Measurements from ENCODE around the gene AQP1. TPM values are rescaled to one million over a fixed set of nuclear protein-coding genes. Genes with fewer than 3 reads are reported as not detected.

AQP1 gene
- 100 to 1,000 TPM; 201 to 251 (median 206) TPM for polyA plus RNA-seq (ENCODE audit: insufficient read length in 3 of 3)
- long read RNA-seq, donor 1, transcript AQP1-201 (4 exons, 2,913 nt) = major isoform, 46 of 46 reads
- long read RNA-seq, donor 1, partial matches to known transcripts = 0 of 46 reads
- long read RNA-seq, donor 1, other reads (novel, unspliced or antisense) = 0 of 46 reads
- long read RNA-seq, donor 2, transcript AQP1-201 (4 exons, 2,913 nt) = major isoform, 75 of 75 reads
- long read RNA-seq, donor 2, partial matches to known transcripts = 0 of 75 reads
- long read RNA-seq, donor 2, other reads (novel, unspliced or antisense) = 0 of 75 reads
- long read RNA-seq, donor 3, transcript AQP1-201 (4 exons, 2,913 nt) = major isoform, 22 of 22 reads
- long read RNA-seq, donor 3, partial matches to known transcripts = 0 of 22 reads
- long read RNA-seq, donor 3, other reads (novel, unspliced or antisense) = 0 of 22 reads
- long read RNA-seq, donor 4, transcript AQP1-201 (4 exons, 2,913 nt) = major isoform, 36 of 130 reads
- long read RNA-seq, donor 4, partial matches to known transcripts = 94 of 130 reads
- long read RNA-seq, donor 4, other reads (novel, unspliced or antisense) = 0 of 130 reads
- long read RNA-seq, donor 5, transcript AQP1-201 (4 exons, 2,913 nt) = major isoform, 20 of 60 reads
- long read RNA-seq, donor 5, partial matches to known transcripts = 40 of 60 reads
- long read RNA-seq, donor 5, other reads (novel, unspliced or antisense) = 0 of 60 reads
- long read RNA-seq, donor 6, transcript AQP1-201 (4 exons, 2,913 nt) = major isoform, 41 of 41 reads
- long read RNA-seq, donor 6, partial matches to known transcripts = 0 of 41 reads
- long read RNA-seq, donor 6, other reads (novel, unspliced or antisense) = 0 of 41 reads
- long read RNA-seq, donor 7, transcript AQP1-201 (4 exons, 2,913 nt) = major isoform, 96 of 96 reads
- long read RNA-seq, donor 7, partial matches to known transcripts = 0 of 96 reads
- long read RNA-seq, donor 7, other reads (novel, unspliced or antisense) = 0 of 96 reads
- long read RNA-seq, donor 8, transcript AQP1-201 (4 exons, 2,913 nt) = major isoform, 6 of 6 reads
- long read RNA-seq, donor 8, partial matches to known transcripts = 0 of 6 reads
- long read RNA-seq, donor 8, other reads (novel, unspliced or antisense) = 0 of 6 reads
- long read RNA-seq, donor 9, transcript AQP1-201 (4 exons, 2,913 nt) = major isoform, 65 of 66 reads
- long read RNA-seq, donor 9, partial matches to known transcripts = 0 of 66 reads
- long read RNA-seq, donor 9, other reads (novel, unspliced or antisense) = 0 of 66 reads
- long read RNA-seq, donor 10, transcript AQP1-201 (4 exons, 2,913 nt) = major isoform, 49 of 49 reads
- long read RNA-seq, donor 10, partial matches to known transcripts = 0 of 49 reads
- long read RNA-seq, donor 10, other reads (novel, unspliced or antisense) = 0 of 49 reads
- long read RNA-seq, donor 11, transcript AQP1-201 (4 exons, 2,913 nt) = major isoform, 37 of 37 reads
- long read RNA-seq, donor 11, partial matches to known transcripts = 0 of 37 reads
- long read RNA-seq, donor 11, other reads (novel, unspliced or antisense) = 0 of 37 reads
- long read RNA-seq, donor 12, transcript AQP1-201 (4 exons, 2,913 nt) = major isoform, 102 of 191 reads
- long read RNA-seq, donor 12, partial matches to known transcripts = 89 of 191 reads
- long read RNA-seq, donor 12, other reads (novel, unspliced or antisense) = 0 of 191 reads
- long read RNA-seq, donor 13, transcript AQP1-201 (4 exons, 2,913 nt) = major isoform, 6 of 6 reads
- long read RNA-seq, donor 13, partial matches to known transcripts = 0 of 6 reads
- long read RNA-seq, donor 13, other reads (novel, unspliced or antisense) = 0 of 6 reads
- long read RNA-seq, donor 14, transcript AQP1-201 (4 exons, 2,913 nt) = major isoform, 57 of 183 reads
- long read RNA-seq, donor 14, partial matches to known transcripts = 126 of 183 reads
- long read RNA-seq, donor 14, other reads (novel, unspliced or antisense) = 0 of 183 reads
- long read RNA-seq, donor 15, transcript AQP1-201 (4 exons, 2,913 nt) = major isoform, 43 of 43 reads
- long read RNA-seq, donor 15, partial matches to known transcripts = 0 of 43 reads
- long read RNA-seq, donor 15, other reads (novel, unspliced or antisense) = 0 of 43 reads
- long read RNA-seq, donor 16, transcript AQP1-201 (4 exons, 2,913 nt) = major isoform, 38 of 60 reads
- long read RNA-seq, donor 16, partial matches to known transcripts = 22 of 60 reads
- long read RNA-seq, donor 16, other reads (novel, unspliced or antisense) = 0 of 60 reads

DNA sequence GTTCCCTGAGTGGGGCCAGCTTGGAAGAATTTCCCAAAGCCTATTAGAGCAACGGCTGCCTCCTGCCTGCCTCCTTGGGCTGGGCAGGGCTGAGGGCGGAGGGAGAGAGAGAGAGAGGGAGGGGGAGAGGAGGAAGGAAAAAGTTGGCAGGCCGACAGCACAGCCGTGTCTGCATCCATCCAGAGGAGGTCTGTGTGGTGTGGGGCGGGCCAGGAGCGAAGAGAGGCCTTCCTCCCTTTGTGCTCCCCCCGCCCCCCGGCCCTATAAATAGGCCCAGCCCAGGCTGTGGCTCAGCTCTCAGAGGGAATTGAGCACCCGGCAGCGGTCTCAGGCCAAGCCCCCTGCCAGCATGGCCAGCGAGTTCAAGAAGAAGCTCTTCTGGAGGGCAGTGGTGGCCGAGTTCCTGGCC lies at the start of gene AQP1:
AQP1 (plus strand) TSS at position 293 of the 409 bp plus-strand sequence; CDS start at position 350, 57 bp downstream.
- peak; percentile 61 for DNase-seq

DNA sequence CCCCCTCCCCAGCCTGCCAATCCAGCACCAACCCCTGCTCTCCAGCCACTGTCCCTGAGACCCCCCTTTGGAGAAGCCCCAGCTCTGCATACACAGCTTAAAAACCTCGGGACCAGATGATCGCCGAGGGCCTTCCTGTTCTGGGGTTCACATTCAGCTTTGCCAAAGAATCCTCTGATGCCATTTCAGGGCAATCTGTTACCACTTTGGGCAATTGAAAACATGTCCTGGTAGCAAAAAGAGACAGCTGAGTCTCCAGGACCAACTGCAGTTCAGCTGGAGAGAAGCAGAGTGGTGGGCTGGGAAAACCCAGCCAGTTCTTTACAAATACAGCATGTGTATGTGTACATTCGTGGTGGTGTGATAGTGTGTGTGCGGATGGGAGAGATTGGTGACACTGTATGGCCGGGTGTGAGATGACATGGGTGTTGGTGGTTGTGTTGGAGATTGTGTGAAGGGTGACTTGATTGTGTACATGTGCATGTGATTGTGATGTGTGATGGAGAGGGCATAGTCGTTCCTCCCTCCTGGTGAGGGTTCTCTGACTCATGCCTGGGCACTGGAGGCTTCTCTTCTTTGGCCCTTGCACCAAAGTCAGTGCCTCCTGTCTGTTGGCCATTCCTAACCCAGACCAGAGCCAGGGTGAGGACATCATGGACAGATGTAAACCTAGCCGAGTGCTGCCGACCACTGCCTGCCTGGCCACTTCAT lies 48.5 kb upstream of the AQP1 start:
- no peak for DNase-seq

DNA sequence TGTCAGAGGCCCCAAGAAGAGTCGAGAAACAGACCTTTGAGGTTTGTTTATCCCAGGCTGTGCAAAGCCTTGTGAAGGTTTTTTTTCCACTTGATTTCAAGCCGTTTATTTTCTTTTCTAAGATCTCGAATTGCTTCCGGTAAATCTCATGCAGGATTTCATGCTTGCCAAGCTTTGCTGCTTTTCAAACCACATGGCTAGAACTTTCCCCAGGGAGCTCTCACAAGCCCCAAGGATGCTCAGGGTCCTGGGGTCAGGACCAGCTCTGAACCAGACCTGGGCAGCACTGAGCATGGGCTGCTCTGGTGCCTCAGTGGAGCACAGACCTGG lies 48.0 kb upstream of the AQP1 start:
- DNase-seq = peak; percentile 17

DNA sequence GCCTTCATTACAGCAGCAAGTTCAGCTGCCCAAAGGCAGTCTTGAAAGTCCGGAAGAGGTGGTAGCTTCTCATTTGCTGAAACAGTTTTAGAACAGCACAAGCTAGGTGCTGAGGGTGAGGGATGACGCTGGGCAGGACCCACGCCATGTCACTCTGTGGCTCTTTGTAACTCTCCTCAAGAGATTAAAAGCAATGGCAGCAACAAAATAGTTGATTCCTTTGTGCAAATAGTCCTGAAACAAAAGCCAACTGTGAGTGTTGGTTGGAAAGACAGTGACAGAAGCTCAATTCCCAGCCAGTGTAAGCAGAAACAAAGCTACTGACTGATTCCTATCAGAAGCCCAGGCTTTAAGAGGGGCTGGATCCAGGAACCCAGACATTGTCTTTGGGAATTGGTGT lies 47.6 kb upstream of the AQP1 start:
- no peak for DNase-seq

DNA sequence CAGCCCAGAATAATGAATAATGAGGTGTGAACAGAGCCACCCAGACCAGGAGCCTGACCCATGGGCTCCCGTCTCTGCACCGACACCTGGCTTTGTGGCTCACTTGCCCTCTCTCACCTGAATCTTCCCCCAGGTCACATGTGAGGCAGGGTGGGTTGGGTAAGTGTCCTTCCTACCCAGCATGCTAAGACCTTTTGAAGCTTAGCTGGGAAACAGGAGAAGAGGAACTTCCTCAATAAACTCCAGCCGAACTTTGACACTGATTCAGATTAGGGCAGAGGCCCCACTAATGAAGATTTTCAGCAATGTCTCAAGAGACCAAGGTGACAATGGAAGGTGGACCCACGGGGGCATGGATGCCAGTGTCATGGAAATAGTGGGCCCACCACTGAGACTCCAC lies 46.6 kb upstream of the AQP1 start:
- DNase-seq = no peak

DNA sequence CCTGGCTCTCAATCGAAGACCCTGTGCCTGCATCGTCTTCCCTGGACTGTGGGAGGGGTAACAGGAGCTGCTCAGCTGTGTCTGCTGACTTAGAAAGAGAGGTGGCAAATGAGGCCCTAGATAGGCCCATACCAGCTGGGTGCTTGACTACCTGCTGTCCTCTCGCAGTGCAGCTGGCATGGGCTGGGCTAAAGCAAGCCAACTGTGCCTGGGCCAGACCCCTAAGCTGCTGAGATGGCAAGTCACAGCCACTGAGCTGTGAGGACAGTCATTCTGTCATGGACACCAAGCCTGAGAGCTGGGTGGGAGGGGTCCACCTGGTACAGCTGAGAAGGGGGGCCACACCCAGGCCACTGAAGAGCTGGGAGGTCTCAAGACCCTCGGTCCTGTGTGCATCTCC lies 45.8 kb upstream of the AQP1 start:
- no peak for DNase-seq

DNA sequence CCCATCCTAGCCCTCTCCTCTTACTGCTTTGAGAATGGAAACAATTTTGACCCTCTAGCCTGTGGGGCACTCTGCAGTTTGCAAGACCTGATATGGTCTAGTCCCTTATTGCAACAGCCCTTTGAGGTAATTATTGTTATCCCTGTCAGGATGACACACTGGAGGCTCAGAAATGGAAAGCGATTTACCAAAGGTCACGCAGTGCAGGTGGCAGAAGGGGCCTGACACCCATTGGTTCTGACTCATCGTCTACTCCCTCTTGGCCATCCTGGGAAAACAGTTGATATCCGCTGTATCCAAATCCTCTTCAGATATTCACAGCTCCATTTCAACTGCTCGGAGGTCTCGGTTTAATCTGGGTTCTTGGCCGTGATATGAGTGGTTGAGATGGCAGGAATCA lies 44.7 kb upstream of the AQP1 start:
- no peak for DNase-seq

DNA sequence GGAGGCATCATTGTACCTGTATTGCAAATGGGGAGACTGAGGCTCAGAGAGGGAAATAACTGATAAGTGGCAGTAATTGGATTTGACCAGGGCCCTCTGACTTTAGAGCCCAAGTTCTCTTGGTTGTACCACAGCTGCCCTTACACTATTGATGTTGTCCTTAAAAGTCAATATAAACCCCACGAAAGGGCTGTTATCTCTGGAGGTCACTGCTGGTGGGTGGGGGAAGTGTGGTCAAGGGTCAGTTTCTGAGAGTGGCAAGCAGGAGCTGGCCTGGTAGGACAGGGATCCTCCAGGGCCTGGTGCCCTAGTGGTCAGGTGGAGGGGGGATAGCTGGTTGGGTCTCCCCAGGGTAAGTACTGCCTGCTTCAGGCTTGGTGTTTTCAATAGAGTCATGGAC lies 44.2 kb upstream of the AQP1 start:
- no peak for DNase-seq

DNA sequence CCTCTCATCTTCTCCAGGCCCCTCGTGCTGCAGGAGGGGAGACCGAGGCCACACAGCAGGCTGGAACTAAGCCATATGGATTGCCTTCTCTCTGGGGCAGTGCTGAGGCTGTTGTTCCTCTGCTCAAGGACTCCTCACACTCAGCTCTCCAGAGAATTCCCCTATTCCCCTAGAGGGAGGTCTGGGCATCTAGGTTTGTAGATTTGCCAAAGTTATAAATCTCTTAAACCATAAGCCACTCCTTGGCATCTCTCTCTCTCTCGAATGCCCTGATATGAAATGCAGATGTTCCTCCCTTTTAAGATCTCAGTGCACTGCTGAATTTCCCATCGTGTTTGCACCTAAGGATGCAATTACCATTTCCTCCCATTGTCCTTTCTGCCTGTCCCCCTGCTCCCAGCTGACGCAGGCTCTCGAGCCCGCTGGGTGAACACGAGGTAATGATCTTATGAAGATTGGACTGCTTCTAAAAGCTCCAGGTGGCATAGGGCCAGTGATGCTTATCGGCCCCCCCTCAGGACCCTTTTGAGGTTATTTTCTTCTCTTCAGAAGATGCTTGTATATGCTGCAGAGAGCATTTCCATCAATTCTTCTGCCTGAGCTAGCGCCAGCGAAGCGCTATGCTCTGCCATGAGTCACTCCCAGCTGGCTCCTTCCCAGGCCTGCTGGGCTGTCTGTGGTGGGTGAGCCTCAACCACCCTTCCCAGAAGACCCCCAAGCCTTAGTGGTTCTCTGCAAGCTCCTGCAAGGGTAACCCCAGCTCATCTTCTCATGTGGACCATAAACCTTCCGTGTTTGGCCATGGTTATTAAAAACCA lies 41.6 kb upstream of the AQP1 start:
- DNase-seq = no peak

DNA sequence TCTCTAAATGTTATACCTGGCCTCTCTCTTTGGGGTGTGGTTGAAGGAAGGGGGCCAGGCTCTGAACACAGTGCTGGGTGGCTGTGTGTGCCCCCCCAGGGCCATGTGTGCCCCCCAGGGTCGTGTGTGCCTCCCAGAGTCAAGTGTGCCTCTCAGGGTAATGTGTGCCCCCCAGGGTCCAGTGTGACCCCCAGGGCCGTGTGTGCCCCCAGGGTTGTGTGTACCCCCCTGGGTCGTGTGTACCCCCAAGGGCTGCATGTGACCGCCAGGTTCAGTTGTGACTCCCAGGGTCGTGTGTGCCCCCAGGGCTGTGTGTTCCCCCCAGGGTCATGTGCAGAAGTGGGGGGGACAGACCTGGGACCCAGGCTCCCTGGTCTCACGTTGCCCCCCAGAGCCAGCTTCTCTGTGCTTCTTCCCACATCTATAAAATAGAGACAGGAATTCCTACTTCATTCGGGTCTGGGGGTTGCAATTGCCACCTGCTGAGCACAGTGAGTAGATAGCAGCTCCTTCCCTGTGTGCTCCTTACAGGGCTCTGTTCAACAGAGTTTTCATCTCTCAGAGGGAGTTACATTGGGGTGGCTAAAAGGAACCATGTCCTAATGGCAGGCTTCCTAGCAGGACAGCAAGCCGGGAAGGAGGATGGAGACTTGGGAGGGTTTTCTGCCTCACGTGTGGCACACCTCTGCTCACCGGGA lies 40.7 kb upstream of the AQP1 start:
- no peak for DNase-seq

DNA sequence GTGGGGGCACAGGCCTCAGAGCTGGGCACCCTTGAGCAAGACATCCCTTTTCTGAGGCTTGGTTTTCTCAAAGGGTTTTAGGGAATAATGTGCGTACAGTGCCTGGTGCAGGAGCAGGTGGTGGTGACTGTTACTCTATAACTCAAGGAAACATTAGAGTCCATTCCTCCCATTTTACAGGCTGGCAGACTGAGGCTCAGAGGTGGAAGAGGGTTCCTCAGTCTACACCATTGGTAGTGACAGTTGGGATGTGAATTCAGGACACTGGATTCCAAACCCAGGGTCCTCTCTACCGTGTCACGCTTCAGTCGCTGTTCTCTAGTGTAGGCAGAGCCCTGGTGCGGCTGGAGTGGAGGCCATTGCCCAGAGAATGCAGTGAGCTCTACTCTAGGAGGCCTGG lies 40.0 kb upstream of the AQP1 start:
- no peak for DNase-seq

DNA sequence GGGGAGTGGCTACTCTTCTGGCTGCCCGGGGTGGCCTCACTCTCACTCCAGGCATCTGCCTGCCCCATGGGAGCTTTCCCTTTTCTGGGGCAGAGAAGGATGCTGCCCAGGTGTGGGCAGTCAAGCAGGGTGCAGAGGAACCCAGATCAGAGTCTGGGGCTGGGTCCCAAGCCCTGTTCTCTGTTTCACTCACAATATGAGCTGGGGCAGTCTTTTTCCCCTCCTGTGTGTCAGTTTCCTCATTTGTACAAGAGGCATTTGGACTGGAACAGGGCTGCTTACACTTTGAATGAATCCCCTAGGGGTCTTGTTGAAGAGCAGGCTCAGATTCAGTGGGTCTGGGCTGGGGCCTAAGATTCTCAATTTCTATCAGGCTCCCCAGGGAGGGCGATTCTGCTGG lies 38.4 kb upstream of the AQP1 start:
- no peak for DNase-seq

DNA sequence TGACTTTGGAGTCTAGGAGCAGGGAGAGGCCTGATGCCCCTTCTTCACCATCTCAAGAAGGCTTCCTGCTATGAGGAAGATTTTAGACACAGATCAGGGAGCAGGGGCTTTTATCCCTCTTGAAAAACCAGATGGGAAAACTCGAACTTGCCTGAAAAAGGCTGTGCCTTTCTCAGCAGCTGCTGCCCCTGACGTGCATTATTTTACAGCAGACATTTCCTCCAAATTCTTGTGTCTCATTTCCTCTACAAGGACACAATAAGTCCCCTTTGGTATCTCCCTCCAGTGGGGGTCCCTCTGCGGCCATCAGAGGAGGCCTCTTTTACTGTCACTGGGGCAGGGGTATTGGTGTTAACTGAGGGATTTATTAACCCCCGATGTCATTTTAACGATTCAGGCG lies 38.0 kb upstream of the AQP1 start:
- no peak for DNase-seq

DNA sequence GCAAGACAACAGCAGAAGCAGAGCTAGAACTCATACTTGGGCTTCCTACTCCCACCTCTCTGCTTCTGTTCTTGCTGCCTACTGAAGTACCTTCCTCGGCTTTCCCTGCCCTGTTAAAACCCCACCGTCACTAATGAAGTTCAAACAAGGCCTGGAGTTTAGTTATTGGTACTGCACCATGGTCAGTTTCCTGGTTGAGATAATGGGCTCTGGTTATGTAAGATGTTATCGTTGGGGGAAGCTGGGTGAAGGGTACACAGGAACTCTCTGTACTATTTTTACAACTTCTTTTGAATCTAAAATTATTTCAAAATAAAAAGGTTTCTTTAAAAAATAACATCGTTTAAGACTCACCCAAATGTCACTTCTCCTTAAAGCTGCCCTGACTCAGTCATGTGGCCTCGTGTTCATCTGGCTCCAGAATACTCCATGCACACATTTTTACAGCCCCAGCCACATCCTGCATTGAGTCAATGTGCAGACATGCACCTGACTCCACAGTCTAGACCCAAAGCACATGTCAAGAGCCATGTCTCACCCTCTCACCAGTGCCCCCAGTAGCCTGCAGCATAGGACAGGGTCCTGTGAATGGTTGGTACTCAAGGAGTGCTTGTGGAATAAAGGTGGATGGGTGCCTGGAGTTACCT lies 36.9 kb upstream of the AQP1 start:
- no peak for DNase-seq

DNA sequence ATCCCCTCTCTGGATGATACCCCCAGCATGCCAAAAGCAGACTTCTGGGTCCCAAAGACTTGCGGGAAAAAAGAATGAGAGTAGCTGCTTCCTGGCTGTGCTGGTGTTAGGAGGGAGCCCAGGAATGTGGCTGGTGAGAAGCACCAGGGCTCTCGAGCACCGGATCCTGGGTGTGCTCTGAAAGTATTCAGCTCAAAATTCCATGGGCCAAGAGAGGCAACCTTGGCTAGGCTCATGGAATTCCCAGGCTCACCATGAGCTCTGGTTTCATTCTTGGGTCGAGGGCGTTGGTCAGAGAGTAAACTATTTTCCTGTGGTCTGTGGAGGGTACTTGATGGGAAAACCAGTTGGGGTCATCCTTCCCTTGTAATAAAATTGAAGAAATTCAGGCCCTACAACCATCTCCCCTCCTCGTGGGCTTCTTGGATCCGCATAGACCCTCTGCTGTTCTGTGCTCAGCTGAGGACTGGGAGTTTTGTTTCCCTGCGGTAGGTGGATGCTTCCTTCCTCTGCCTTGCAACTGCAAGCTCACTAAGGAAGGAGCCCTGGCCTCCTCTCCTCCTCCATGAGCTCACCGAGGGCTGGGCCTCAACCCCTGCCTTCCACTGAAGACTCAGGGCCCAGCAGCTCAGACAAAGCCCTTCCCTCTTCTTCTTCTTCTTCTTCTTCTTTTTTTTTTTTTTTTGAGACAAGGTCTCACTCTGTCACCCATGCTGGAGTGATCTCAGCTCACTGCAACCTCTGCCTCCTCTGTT lies 34.5 kb upstream of the AQP1 start:
- DNase-seq = no peak

DNA sequence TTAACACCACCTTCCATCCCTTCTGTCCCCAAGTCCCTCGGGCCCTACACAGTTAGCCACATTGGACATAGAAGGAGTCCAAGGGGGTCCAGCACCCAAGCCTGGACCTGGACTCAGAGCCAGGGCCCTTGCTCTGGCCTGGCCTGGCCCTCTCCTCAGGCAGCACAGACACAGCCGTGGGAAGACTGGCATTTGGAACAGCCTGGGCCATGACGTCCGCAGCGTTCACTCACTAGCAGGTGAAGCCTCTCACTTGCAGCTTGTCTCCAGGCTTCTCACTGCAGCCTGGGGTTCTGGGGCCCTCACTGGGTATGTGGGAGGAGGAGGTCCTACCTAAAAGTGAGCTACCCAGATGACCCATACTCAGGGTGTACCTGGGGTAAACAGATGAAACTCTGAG lies 33.7 kb upstream of the AQP1 start:
- DNase-seq = no peak
